Astrocyte (in vitro differentiated cells and primary cell): ENCODE measurements around the gene OXER1.

Experiments
- EZH2 ChIP-seq: IDR thresholded peaks from 2 replicates; pipeline ENCODE4 v1.6.1; 2012; ENCODE audit warnings: mild to moderate bottlenecking, low read length, inconsistent platforms; ENCODE audit not compliant: insufficient read depth
- TF ChIP-seq, protein P1 (sequence below): IDR thresholded peaks from 2 replicates; pipeline ENCODE4 v1.5.1; 2011; ENCODE audit warnings: low read depth, mild to moderate bottlenecking, inconsistent platforms, low read length, moderate library complexity; ENCODE audit not compliant: insufficient read depth

DNA sequence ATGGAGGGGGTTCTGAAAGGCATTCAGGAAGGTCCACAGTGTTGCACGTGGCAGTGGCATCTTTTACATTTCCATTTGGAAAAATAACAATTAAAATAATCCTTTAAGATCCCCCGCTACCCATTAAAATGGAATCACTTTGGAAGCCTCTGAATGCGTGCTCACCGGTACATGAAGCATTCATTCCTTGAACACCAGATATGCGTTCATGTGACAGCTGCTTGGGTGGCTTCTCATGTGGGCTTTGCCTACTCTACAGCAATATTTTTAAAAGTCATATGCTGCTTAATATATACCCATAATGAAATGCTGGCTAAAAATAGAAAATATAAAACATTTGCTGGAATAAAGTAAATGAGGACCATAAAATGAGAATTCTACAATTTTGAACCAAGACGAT, 42.9 kb upstream of the OXER1 start:
- TF ChIP-seq, protein P1, sequence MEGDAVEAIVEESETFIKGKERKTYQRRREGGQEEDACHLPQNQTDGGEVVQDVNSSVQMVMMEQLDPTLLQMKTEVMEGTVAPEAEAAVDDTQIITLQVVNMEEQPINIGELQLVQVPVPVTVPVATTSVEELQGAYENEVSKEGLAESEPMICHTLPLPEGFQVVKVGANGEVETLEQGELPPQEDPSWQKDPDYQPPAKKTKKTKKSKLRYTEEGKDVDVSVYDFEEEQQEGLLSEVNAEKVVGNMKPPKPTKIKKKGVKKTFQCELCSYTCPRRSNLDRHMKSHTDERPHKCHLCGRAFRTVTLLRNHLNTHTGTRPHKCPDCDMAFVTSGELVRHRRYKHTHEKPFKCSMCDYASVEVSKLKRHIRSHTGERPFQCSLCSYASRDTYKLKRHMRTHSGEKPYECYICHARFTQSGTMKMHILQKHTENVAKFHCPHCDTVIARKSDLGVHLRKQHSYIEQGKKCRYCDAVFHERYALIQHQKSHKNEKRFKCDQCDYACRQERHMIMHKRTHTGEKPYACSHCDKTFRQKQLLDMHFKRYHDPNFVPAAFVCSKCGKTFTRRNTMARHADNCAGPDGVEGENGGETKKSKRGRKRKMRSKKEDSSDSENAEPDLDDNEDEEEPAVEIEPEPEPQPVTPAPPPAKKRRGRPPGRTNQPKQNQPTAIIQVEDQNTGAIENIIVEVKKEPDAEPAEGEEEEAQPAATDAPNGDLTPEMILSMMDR = no peak
- no peak for TF ChIP-seq EZH2
